Transverse colon (tissue), 3 donors: ENCODE data around the gene SYT1.

Source experiments
- EP300 ChIP-seq: sonication (generic); formaldehyde crosslinking; IDR thresholded peaks from one replicate; pipeline ENCODE4 v1.6.1; 2017; ENCODE audit warnings: antibody characterized with exemption, low read depth
- TF ChIP-seq, protein P1 (sequence below), 5 experiments: fragments of 200-600 bp in 3 of 5; fragments of 450-650 bp in 2 of 5; sonication (generic) in 3 of 5; IDR thresholded peaks; 1 replicate in 2 of 5; 2 replicates in 3 of 5; pipeline ENCODE4 v1.5.1; 2016 to 2017; ENCODE audit warnings: antibody characterized with exemption in 5 of 5, inconsistent platforms in 3 of 5, mild to moderate bottlenecking in 2 of 5, moderate library complexity in 1 of 5

- TF ChIP-seq EP300 = no peak
- TF ChIP-seq, protein P1, sequence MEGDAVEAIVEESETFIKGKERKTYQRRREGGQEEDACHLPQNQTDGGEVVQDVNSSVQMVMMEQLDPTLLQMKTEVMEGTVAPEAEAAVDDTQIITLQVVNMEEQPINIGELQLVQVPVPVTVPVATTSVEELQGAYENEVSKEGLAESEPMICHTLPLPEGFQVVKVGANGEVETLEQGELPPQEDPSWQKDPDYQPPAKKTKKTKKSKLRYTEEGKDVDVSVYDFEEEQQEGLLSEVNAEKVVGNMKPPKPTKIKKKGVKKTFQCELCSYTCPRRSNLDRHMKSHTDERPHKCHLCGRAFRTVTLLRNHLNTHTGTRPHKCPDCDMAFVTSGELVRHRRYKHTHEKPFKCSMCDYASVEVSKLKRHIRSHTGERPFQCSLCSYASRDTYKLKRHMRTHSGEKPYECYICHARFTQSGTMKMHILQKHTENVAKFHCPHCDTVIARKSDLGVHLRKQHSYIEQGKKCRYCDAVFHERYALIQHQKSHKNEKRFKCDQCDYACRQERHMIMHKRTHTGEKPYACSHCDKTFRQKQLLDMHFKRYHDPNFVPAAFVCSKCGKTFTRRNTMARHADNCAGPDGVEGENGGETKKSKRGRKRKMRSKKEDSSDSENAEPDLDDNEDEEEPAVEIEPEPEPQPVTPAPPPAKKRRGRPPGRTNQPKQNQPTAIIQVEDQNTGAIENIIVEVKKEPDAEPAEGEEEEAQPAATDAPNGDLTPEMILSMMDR (IDR thresholded peaks at IDR 0.05) = no peak
Measured at GRCh38 chr12:78835493-78835892, 29.1 kb upstream of the SYT1 start.
